Endothelial cell of umbilical vein (primary cell): ENCODE measurements around the gene MIS18A. TPM values are rescaled to one million over a fixed set of nuclear protein-coding genes. Genes with fewer than 3 reads are reported as not detected.
A peak's percentile ranks its signal among the peaks of the same experiment; 100 is the strongest.

Source experiments
- BruUV-seq: library from RNA; stranded (reverse); fragments of 400-500 nt; replicated peaks from 2 replicates; lab custom pipeline; 2021; lab: Mats Ljungman, UMichigan
- CTCF ChIA-PET: fragments of 300-600, 350-600 bp; sonication (Branson Sonifier 250); formaldehyde crosslinking; loops from one replicate; lab custom pipeline; 2021; ENCODE audit warnings: antibody characterized with exemption, inconsistent platforms; lab: Charles Lee
- POLR2A ChIA-PET: fragments of 300-600, 350-600 bp; sonication (Branson Sonifier 250); formaldehyde crosslinking; loops from one replicate; lab custom pipeline; 2021; ENCODE audit warnings: antibody characterized with exemption, inconsistent platforms; lab: Charles Lee
- DNase-seq: peaks from one replicate; pipeline ENCODE4 v3.0.0-alpha.2; 2011; ENCODE audit warnings: low read depth, low spot score
- FAIRE-seq: peaks from 2 replicates; lab custom pipeline; 2011; peaks lifted over from hg19 to GRCh38; lab: Jason Lieb, UNC
- H2AFZ ChIP-seq: 2 replicates; pipeline ENCODE4 v1.6.0; 2012; ENCODE audit warnings: low read depth, low read length, control low read depth, inconsistent platforms
- H3K27ac ChIP-seq: 2 replicates; pipeline ENCODE4 v1.5.1; 2011; ENCODE audit warnings: low read depth, mild to moderate bottlenecking, control low read depth, low read length, moderate library complexity; ENCODE audit not compliant: insufficient read depth
- H3K27me3 ChIP-seq, 2 experiments: 2 replicates each; pipeline versions ENCODE4 v1.6.0 to v1.6.1; 2011; ENCODE audit warnings: low read length in 2 of 2, mixed read lengths in 1 of 2; ENCODE audit not compliant: control insufficient read depth in 2 of 2, insufficient read depth in 2 of 2
- H3K36me3 ChIP-seq, 2 experiments: 2 replicates in 1 of 2; 3 replicates in 1 of 2; pipeline ENCODE4 v1.5.1; 2011; ENCODE audit warnings: low read length in 2 of 2, mild to moderate bottlenecking in 1 of 2, moderate library complexity in 1 of 2; ENCODE audit not compliant: control insufficient read depth in 2 of 2, insufficient read depth in 2 of 2; ENCODE audit errors: extremely low read depth in 1 of 2
- H3K4me1 ChIP-seq: 3 replicates; pipeline ENCODE4 v1.5.1; 2011; ENCODE audit warnings: mild to moderate bottlenecking, low read length; ENCODE audit not compliant: control insufficient read depth, insufficient read depth; ENCODE audit errors: extremely low read depth
- H3K4me2 ChIP-seq: 2 replicates; pipeline ENCODE4 v1.6.1; 2011; ENCODE audit warnings: low read length, control low read depth, mixed read lengths; ENCODE audit not compliant: insufficient read depth
- H3K4me3 ChIP-seq, 3 experiments: fragments of 200-600 bp in 1 of 3; sonication (generic), shearing (Covaris generic) in 1 of 3; replicated peaks in 1 of 3; 2 replicates each; pipeline ENCODE4 v1.5.1; 2011 to 2016; ENCODE audit warnings: control low read depth in 3 of 3, low read length in 3 of 3, mild to moderate bottlenecking in 2 of 3, inconsistent platforms in 1 of 3, low read depth in 1 of 3, moderate library complexity in 1 of 3; ENCODE audit not compliant: insufficient read depth in 1 of 3
- H3K79me2 ChIP-seq: 2 replicates; pipeline ENCODE4 v1.6.0; 2012; ENCODE audit warnings: low read length, inconsistent platforms; ENCODE audit not compliant: control insufficient read depth, insufficient read depth
- H3K9ac ChIP-seq: replicated peaks from 2 replicates; pipeline ENCODE3; 2011; ENCODE audit warnings: low read length, control low read depth; ENCODE audit not compliant: insufficient read depth; ENCODE audit errors: extremely low read depth
- H3K9me1 ChIP-seq: replicated peaks from 3 replicates; pipeline ENCODE4 v1.6.0; 2011; ENCODE audit warnings: mild to moderate bottlenecking, low read length; ENCODE audit not compliant: control insufficient read depth, insufficient read depth; ENCODE audit errors: extremely low read depth
- H3K9me3 ChIP-seq: replicated peaks from 2 replicates; pipeline ENCODE4 v1.5.1; 2012; ENCODE audit warnings: low read length, inconsistent platforms; ENCODE audit not compliant: control insufficient read depth, insufficient read depth
- H4K20me1 ChIP-seq: replicated peaks from 2 replicates; pipeline ENCODE3; 2011; ENCODE audit warnings: mild to moderate bottlenecking, low read length; ENCODE audit not compliant: control insufficient read depth, insufficient read depth; ENCODE audit errors: extremely low read depth
- EZH2 ChIP-seq: IDR thresholded peaks from 2 replicates; pipeline ENCODE4 v1.6.1; 2012; ENCODE audit warnings: borderline replicate concordance, low read depth, mild to moderate bottlenecking, moderate library complexity, low read length, inconsistent platforms; ENCODE audit not compliant: severe bottlenecking
- FOS ChIP-seq: IDR thresholded peaks from 2 replicates; pipeline ENCODE4 v1.6.1; 2011; ENCODE audit warnings: mild to moderate bottlenecking, low read length, moderate library complexity, borderline replicate concordance; ENCODE audit not compliant: insufficient read depth
- GATA2 ChIP-seq: IDR thresholded peaks from 2 replicates; pipeline ENCODE4 v1.7.0; 2011; ENCODE audit warnings: low read depth, mild to moderate bottlenecking, moderate library complexity, mixed read lengths, low read length; ENCODE audit not compliant: insufficient read length, insufficient read depth
- JUN ChIP-seq: IDR thresholded peaks from 2 replicates; pipeline ENCODE4 v1.6.1; 2011; ENCODE audit warnings: borderline replicate concordance, low read depth; ENCODE audit not compliant: insufficient read length, insufficient read depth
- MYC ChIP-seq: IDR thresholded peaks from one replicate; pipeline ENCODE4 v1.6.1; 2011; ENCODE audit warnings: mild to moderate bottlenecking, low read depth, low read length
- POLR2A ChIP-seq: IDR thresholded peaks from 2 replicates; pipeline ENCODE4 v1.6.1; 2012; ENCODE audit warnings: low read depth, mild to moderate bottlenecking, control low read depth, low read length
- POLR2AphosphoS5 ChIP-seq: IDR thresholded peaks from 2 replicates; pipeline ENCODE4 v1.6.1; 2012; ENCODE audit warnings: low read depth, mild to moderate bottlenecking, control low read depth, low read length, moderate library complexity; ENCODE audit not compliant: insufficient read depth
- dilution Hi-C: fragments of 300-500 bp; cut with MboI; formaldehyde crosslinking; loops from one replicate; pipeline ENCODE4 v1.15.0; 2019; ENCODE audit warnings: low sequenced_read_pairs; ENCODE audit not compliant: extremely low pct_ligation_motif_present
- intact Hi-C: fragments of 100-400 bp; cut with micrococcal nuclease; formaldehyde crosslinking; loops from one replicate; pipeline ENCODE4 v1.10.0; 2022
- polyA plus RNA-seq, 4 experiments: library from polyadenylated mRNA; depleted of rRNA in 3 of 4; stranded (reverse) in 3 of 4; unstranded in 1 of 4; fragments of >200 nt; gene quantifications; 2 replicates each; pipeline versions ENCODE4 v1.2.1 to v1.2.3, GENCODE V29; 2011 to 2012; ENCODE audit warnings: missing spikeins in 1 of 4
- total RNA-seq: library from RNA; stranded (reverse); gene quantifications from 2 replicates; pipeline ENCODE4 v1.2.3, GENCODE V29; 2021
- TF ChIP-seq, protein P1 (sequence below), 2 donors: IDR thresholded peaks; 1 replicate in 1 of 2; 2 replicates in 1 of 2; pipeline ENCODE4 v1.5.1; 2011; ENCODE audit warnings: low read length in 2 of 2, mild to moderate bottlenecking in 2 of 2, moderate library complexity in 2 of 2, control low read depth in 1 of 2, inconsistent platforms in 1 of 2, low read depth in 1 of 2; ENCODE audit not compliant: insufficient read depth in 1 of 2; ENCODE audit errors: extremely low read depth in 1 of 2
- TF ChIP-seq, protein P2 (sequence below): IDR thresholded peaks from 2 replicates; pipeline ENCODE4 v1.6.1; 2011; ENCODE audit not compliant: insufficient read depth, insufficient read length

Gene MIS18A
- total and polyA plus RNA-seq, 2 donors (not counting 3 experiments of a cell fraction or from before 2014, with no cell fraction given), result 7.9 to 19.7 TPM

DNA sequence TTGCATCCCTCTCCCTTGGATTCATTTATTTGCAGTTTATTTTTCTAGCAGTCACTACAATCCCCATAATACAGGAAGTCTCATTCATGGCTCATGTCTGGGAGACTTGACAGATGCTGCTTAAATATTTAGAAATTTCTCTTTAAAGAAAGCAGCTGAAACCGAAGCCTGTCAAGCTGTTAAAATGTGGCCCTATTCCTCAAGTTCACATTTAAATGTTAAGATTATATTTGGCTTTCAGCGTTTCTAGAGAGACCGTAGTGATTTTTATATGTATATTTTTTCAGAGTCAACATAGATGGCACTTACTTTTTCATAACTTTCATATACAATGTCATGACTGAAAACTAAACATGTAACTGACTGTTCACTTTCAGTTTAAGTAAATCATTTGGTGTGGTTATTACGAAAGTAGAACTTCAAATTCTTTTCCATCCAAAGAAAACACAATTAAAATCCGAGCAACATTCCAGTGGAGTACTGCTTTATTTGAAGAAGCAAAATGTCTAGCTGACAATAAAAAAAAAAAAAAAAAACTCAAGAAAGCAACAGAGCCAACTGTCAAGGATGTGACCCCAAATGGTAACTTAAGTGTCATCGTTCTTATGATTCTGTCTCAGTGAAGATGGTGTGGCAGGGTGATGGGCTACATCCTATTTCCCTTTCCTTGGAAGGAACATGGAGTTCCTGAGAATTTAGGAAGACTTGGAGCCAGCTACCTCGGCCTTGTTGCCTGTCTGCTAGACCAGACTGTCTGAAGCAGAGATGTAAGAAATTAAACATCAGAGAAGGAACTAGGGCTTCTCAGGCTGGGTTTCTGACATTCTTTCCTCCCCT, 37.8 kb downstream of the MIS18A start:
- intact Hi-C loops, result no loop called here
- FAIRE-seq, result peak; percentile 60
- no peak for DNase-seq
- H3K4me3 ChIP-seq, result no peak overlapping the region
- CTCF ChIA-PET, result interaction anchor here (0.7 to 1.7 kb wide), 3 partner anchors 16 to 63 kb away, joined by 3 to 7 read pairs (median 3); no protein-coding TSS in a partner anchor
- H3K9me3 ChIP-seq, result no peaks in the 10 kb centered on the region
- no peak overlapping the region for H2AFZ ChIP-seq
- H4K20me1 ChIP-seq, result no peaks in the 10 kb centered on the region
- no peaks in the 10 kb centered on the region for H3K4me1 ChIP-seq
- TF ChIP-seq POLR2AphosphoS5 (no peak), FOS (no peak), POLR2A (no peak), MYC (no peak), EZH2 (no peak), GATA2 (no peak), JUN (no peak)
- TF ChIP-seq, protein P1, sequence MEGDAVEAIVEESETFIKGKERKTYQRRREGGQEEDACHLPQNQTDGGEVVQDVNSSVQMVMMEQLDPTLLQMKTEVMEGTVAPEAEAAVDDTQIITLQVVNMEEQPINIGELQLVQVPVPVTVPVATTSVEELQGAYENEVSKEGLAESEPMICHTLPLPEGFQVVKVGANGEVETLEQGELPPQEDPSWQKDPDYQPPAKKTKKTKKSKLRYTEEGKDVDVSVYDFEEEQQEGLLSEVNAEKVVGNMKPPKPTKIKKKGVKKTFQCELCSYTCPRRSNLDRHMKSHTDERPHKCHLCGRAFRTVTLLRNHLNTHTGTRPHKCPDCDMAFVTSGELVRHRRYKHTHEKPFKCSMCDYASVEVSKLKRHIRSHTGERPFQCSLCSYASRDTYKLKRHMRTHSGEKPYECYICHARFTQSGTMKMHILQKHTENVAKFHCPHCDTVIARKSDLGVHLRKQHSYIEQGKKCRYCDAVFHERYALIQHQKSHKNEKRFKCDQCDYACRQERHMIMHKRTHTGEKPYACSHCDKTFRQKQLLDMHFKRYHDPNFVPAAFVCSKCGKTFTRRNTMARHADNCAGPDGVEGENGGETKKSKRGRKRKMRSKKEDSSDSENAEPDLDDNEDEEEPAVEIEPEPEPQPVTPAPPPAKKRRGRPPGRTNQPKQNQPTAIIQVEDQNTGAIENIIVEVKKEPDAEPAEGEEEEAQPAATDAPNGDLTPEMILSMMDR (IDR thresholded peaks at IDR 0.05; ENCODE audit: extremely low read depth in 1 of 2, insufficient read depth in 1 of 2, low read depth in 1 of 2, low read length in 2 of 2), result no peak
- TF ChIP-seq, protein P2, sequence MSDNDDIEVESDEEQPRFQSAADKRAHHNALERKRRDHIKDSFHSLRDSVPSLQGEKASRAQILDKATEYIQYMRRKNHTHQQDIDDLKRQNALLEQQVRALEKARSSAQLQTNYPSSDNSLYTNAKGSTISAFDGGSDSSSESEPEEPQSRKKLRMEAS, result no peak
- no peaks in the 10 kb centered on the region for H3K36me3 ChIP-seq
- no peak overlapping the region for H3K4me2 ChIP-seq
- H3K79me2 ChIP-seq, result no peaks in the 10 kb centered on the region
- H3K9ac ChIP-seq, result no peak overlapping the region
- H3K9me1 ChIP-seq, result no peaks in the 10 kb centered on the region
- no peak overlapping the region for H3K27ac ChIP-seq
- POLR2A ChIA-PET, result no interaction called here
- H3K27me3 ChIP-seq, result peaks cover 6 to 7% of the 10 kb centered on the region in 2 experiments
- BruUV-seq, result no TSS peak
- dilution Hi-C loops, result no loop called here
